ENCODE measurements around the gene WDHD1.
"Not testable (repeated sequence)": the region's sequence is repeated elsewhere in the genome, so short reads cannot be mapped to it uniquely, and the experiment has no call there.

The WDHD1 gene

GRCh38 chr14:54947230-54947629 lies 79.7 kb downstream of the WDHD1 start:
- DNase-seq = no peak

GRCh38 chr14:54946500-54946899 lies 80.4 kb downstream of the WDHD1 start:
- DNase-seq = no peak

GRCh38 chr14:54944737-54945391 lies 82.0 kb downstream of the WDHD1 start:
- DNase-seq = no peak

GRCh38 chr14:54942913-54943312 lies 84.0 kb downstream of the WDHD1 start:
- DNase-seq = no peak

- DNase-seq = no peak
Measured at GRCh38 chr14:54936816-54937215, 90.1 kb downstream of the WDHD1 start.

- no peak for DNase-seq
Measured at GRCh38 chr14:54935958-54936357, 90.9 kb downstream of the WDHD1 start.

GRCh38 chr14:54935100-54935499 lies 91.8 kb downstream of the WDHD1 start:
- DNase-seq = no peak

- DNase-seq = no peak
Measured at GRCh38 chr14:54933006-54933405, 93.9 kb downstream of the WDHD1 start.

GRCh38 chr14:54931598-54932340 lies 95.1 kb downstream of the WDHD1 start:
- DNase-seq = no peak

- DNase-seq = no peak
Measured at GRCh38 chr14:54931101-54931500, 95.8 kb downstream of the WDHD1 start.

GRCh38 chr14:54929556-54929955 lies 97.3 kb downstream of the WDHD1 start:
- no peak for DNase-seq

GRCh38 chr14:54928216-54928615 lies 98.7 kb downstream of the WDHD1 start:
- DNase-seq = no peak

- DNase-seq = no peak
Measured at GRCh38 chr14:54927551-54927950, 99.3 kb downstream of the WDHD1 start.

- DNase-seq = not testable (repeated sequence)
Measured at GRCh38 chr14:54926570-54926969, 100.3 kb downstream of the WDHD1 start.

GRCh38 chr14:54922598-54922997 lies 104.3 kb downstream of the WDHD1 start:
- no peak for DNase-seq

- no peak for DNase-seq
Measured at GRCh38 chr14:54920052-54920451, 106.8 kb downstream of the WDHD1 start.

- no peak for DNase-seq
Measured at GRCh38 chr14:54919330-54919729, 107.6 kb downstream of the WDHD1 start.

- no peak for DNase-seq
Measured at GRCh38 chr14:54918427-54918826, 108.5 kb downstream of the WDHD1 start.

- no peak for DNase-seq
Measured at GRCh38 chr14:54916101-54916500, 110.8 kb downstream of the WDHD1 start.

- no peak for DNase-seq
Measured at GRCh38 chr14:54909817-54910558, 116.9 kb downstream of the WDHD1 start.

GRCh38 chr14:54908973-54909372 lies 117.9 kb downstream of the WDHD1 start:
- DNase-seq = not testable (repeated sequence)

- no peak for DNase-seq
Measured at GRCh38 chr14:54908190-54908589, 118.7 kb downstream of the WDHD1 start.

- no peak for DNase-seq
Measured at GRCh38 chr14:54906075-54906474, 120.8 kb downstream of the WDHD1 start.

All from T1000 (cell line).